GM23338 (cell line): ENCODE measurements around the gene PCGF3.

Source experiments
- CREB1 ChIP-seq: fragments of 250-450 bp; sonication (Bioruptor Pico); IDR thresholded peaks from 2 replicates; pipeline ENCODE4 v1.5.0; 2020; ENCODE audit warnings: low read depth, mild to moderate bottlenecking, moderate library complexity
- EZH2 ChIP-seq: fragments of 200-600 bp; sonication (generic); IDR thresholded peaks from one replicate; pipeline ENCODE4 v1.8.0; 2017; ENCODE audit warnings: antibody characterized with exemption, mild to moderate bottlenecking, low read depth; ENCODE audit not compliant: unreplicated experiment
- EZH2phosphoT487 ChIP-seq: fragments of 200-600 bp; sonication (generic); IDR thresholded peaks from one replicate; pipeline ENCODE4 v1.8.1; 2018; ENCODE audit warnings: antibody characterized with exemption; ENCODE audit not compliant: unreplicated experiment
- JUNB ChIP-seq: IDR thresholded peaks from one replicate; pipeline ENCODE4 v1.6.1; 2016; ENCODE audit warnings: antibody characterized with exemption; ENCODE audit not compliant: unreplicated experiment
- POLR2AphosphoS5 ChIP-seq: IDR thresholded peaks from 2 replicates; pipeline ENCODE4 v1.6.1; 2016; ENCODE audit warnings: antibody characterized with exemption, low read depth
- ZNF114 ChIP-seq: fragments of 250-450 bp; sonication (Bioruptor Pico); IDR thresholded peaks from 2 replicates; pipeline ENCODE4 v1.5.0; 2020; ENCODE audit warnings: mild to moderate bottlenecking, moderate library complexity
- ZNF331 ChIP-seq: fragments of 250-450 bp; sonication (Bioruptor Pico); IDR thresholded peaks from 2 replicates; pipeline ENCODE4 v1.5.0; 2020; ENCODE audit warnings: low read depth, mild to moderate bottlenecking, moderate library complexity
- TF ChIP-seq, protein P1 (sequence below), 2 experiments: fragments of 200-600 bp in 1 of 2; sonication (generic) in 1 of 2; conservative IDR thresholded peaks; 2 replicates each; pipeline versions ENCODE4 v1.5.1 to v1.6.1; 2016 to 2017; ENCODE audit warnings: antibody characterized with exemption in 2 of 2, low read depth in 2 of 2, mild to moderate bottlenecking in 2 of 2, moderate library complexity in 1 of 2
- TF ChIP-seq, protein P2 (sequence below): IDR thresholded peaks from one replicate; pipeline ENCODE4 v1.6.1; 2018; ENCODE audit warnings: antibody characterized with exemption; ENCODE audit not compliant: unreplicated experiment

- no peak for TF ChIP-seq EZH2
- TF ChIP-seq, protein P1, sequence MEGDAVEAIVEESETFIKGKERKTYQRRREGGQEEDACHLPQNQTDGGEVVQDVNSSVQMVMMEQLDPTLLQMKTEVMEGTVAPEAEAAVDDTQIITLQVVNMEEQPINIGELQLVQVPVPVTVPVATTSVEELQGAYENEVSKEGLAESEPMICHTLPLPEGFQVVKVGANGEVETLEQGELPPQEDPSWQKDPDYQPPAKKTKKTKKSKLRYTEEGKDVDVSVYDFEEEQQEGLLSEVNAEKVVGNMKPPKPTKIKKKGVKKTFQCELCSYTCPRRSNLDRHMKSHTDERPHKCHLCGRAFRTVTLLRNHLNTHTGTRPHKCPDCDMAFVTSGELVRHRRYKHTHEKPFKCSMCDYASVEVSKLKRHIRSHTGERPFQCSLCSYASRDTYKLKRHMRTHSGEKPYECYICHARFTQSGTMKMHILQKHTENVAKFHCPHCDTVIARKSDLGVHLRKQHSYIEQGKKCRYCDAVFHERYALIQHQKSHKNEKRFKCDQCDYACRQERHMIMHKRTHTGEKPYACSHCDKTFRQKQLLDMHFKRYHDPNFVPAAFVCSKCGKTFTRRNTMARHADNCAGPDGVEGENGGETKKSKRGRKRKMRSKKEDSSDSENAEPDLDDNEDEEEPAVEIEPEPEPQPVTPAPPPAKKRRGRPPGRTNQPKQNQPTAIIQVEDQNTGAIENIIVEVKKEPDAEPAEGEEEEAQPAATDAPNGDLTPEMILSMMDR (conservative IDR thresholded peaks at IDR 0.05; ENCODE audit: low read depth in 2 of 2), result no peak
- TF ChIP-seq EZH2phosphoT487, result no peak
- TF ChIP-seq POLR2AphosphoS5, result no peak; the same call in 1 of the 2 replicates
- TF ChIP-seq CREB1, result no peak
- no peak for TF ChIP-seq JUNB
- TF ChIP-seq, protein P2, sequence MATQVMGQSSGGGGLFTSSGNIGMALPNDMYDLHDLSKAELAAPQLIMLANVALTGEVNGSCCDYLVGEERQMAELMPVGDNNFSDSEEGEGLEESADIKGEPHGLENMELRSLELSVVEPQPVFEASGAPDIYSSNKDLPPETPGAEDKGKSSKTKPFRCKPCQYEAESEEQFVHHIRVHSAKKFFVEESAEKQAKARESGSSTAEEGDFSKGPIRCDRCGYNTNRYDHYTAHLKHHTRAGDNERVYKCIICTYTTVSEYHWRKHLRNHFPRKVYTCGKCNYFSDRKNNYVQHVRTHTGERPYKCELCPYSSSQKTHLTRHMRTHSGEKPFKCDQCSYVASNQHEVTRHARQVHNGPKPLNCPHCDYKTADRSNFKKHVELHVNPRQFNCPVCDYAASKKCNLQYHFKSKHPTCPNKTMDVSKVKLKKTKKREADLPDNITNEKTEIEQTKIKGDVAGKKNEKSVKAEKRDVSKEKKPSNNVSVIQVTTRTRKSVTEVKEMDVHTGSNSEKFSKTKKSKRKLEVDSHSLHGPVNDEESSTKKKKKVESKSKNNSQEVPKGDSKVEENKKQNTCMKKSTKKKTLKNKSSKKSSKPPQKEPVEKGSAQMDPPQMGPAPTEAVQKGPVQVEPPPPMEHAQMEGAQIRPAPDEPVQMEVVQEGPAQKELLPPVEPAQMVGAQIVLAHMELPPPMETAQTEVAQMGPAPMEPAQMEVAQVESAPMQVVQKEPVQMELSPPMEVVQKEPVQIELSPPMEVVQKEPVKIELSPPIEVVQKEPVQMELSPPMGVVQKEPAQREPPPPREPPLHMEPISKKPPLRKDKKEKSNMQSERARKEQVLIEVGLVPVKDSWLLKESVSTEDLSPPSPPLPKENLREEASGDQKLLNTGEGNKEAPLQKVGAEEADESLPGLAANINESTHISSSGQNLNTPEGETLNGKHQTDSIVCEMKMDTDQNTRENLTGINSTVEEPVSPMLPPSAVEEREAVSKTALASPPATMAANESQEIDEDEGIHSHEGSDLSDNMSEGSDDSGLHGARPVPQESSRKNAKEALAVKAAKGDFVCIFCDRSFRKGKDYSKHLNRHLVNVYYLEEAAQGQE, result no peak
- no peak for TF ChIP-seq ZNF331
- TF ChIP-seq ZNF114, result no peak
These were observed 71.3 kb downstream of the PCGF3 start for GRCh38 chr4:776743-777441.
